NCI-H774 (cell line): ENCODE results near the gene KCTD20.

Experiments
- DNase-seq: peaks from one replicate; lab custom pipeline; 2025; lab: John Stamatoyannopoulos, UW

KCTD20 gene

DNA sequence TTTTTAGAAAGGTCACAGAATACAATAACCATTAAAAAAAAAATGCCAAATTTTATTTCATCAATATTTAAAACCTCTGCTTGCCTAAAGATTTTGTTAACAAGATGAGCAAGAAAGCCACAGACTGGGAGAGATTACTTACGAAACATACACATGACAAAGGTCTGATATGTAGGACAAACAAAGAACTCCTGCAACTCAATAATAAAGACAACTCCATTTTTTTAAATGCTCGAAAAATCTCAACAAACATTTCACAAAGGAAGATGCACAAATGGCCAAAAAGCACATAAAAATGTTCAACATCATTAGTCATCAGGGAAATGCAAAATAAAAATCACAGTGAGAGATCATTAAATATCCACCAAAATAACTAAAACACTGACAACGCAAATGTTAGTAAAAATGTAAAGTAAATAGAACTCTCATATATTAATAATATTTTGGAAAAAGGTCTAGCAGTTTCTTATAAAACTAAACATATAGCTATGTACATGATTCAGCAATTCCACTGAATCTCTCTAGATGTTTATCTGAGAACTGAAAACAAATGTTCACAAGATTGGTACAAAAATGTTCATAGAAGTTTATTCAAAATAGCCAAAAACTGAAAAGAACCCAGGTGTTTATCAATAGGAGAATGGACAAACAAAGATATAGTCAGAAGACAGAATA is 94.2 kb downstream of the KCTD20 start:
- no peak for DNase-seq

DNA sequence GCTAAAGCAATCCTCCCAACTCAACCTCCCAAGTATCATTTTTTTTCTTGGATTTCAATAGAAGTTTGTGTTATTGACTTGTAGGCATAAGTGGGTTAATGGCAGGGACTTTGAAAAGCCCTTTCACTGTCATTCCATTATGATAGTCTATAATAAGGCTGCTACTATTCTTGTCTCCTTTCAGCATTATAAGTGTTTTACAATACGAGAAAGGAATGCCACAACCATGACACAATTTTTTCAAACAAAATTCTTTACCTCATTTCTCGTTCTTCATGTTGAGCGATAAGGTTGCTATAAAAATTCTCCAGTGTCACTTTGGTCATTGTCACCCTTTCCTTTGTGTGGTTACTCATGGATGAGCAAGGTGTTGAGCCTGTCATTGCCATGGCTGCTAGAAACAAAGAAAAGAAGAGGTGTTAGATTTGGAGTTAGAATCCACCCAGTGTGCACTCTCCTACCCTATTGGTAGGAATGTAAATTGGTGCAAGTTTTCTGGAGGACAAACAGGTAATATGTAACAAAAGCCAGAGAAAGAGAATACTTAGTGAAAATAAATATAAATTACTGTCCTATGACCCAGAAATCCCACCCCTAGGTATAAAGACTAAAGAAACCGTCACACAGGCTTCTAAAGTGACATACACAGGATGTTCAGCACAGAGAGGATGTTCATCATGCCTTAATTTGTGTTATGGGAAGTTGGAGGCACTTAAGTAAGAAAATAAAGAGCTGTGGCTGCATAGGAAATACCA is 97.2 kb downstream of the KCTD20 start:
- no peak for DNase-seq
